Lower leg skin (tissue), 4 donors: Measurements from ENCODE around the gene HUNK. TPM values are rescaled to one million over a fixed set of nuclear protein-coding genes. Genes with fewer than 3 reads are reported as not detected.
A peak's percentile ranks its signal among the peaks of the same experiment; 100 is the strongest.
"Not testable (repeated sequence)": the region's sequence is repeated elsewhere in the genome, so short reads cannot be mapped to it uniquely, and the experiment has no call there.

Source experiments
- DNase-seq, 2 donors: peaks; one replicate each; pipeline ENCODE4 v3.0.0-alpha.2; 2019; ENCODE audit warnings: low spot score in 2 of 2
- H3K4me3 ChIP-seq: fragments of 200-600 bp; sonication (generic); 2 replicates; pipeline ENCODE4 v1.5.1; 2017; ENCODE audit warnings: mild to moderate bottlenecking, low read depth; ENCODE audit not compliant: poor library complexity, severe bottlenecking
- CTCF ChIP-seq, 3 donors: fragments of 450-650 bp; IDR thresholded peaks; one replicate each; pipeline ENCODE4 v1.5.1; 2016; ENCODE audit warnings: antibody characterized with exemption in 3 of 3, mild to moderate bottlenecking in 3 of 3, moderate library complexity in 2 of 3
- POLR2A ChIP-seq, 2 donors: fragments of 450-650 bp; IDR thresholded peaks; one replicate each; pipeline ENCODE4 v1.6.1; 2016 to 2017; ENCODE audit warnings: antibody characterized with exemption in 2 of 2, mild to moderate bottlenecking in 1 of 2, moderate library complexity in 1 of 2
- WGBS, 2 donors: methylation state at CpG; one replicate each; pipeline ENCODE4 v1.1.5; 2018; 5-methylcytosine and 5-hydroxymethylcytosine counted together
- intact Hi-C: fragments of 100-400 bp; cut with DNase I; formaldehyde crosslinking; loops from one replicate; pipeline ENCODE4 v1.15.0; 2023; ENCODE audit warnings: low total_unique reads
- total RNA-seq, 4 donors: library from RNA; depleted of rRNA; stranded (reverse); fragments of >200 nt; gene quantifications; one replicate each; pipeline ENCODE4 v1.1.0, GENCODE V29; 2016

HUNK gene
- total RNA-seq, 4 donors from 2014 or later, result 2.8 to 4.0 (median 3.5) TPM

- intact Hi-C loops, result no loop called here
- TF ChIP-seq POLR2A (IDR thresholded peaks at IDR 0.05) (no peak), CTCF (IDR thresholded peaks at IDR 0.05) (no peak)
- 83 to 84% methylated on average over 4 of the region's 4 CpGs for WGBS, 2 donors
- no peak overlapping the region for H3K4me3 ChIP-seq
- peak in 1 of 2 donors; percentile 60 for DNase-seq
Measured at GRCh38 chr21:31848326-31848985, 24.4 kb upstream of the HUNK start.

- TF ChIP-seq CTCF (IDR thresholded peaks at IDR 0.05) (no peak), POLR2A (IDR thresholded peaks at IDR 0.05) (no peak)
- peak in 1 of 2 donors; percentile 60 for DNase-seq
- no peak overlapping the region for H3K4me3 ChIP-seq
- WGBS, 2 donors, result 90 to 94% methylated on average over 7 of the region's 7 CpGs
- intact Hi-C loops, result no loop called here
Measured at GRCh38 chr21:31850886-31851285, 21.9 kb upstream of the HUNK start.

- WGBS, 2 donors, result 56 to 63% methylated on average over 4 of the region's 4 CpGs
- TF ChIP-seq POLR2A (IDR thresholded peaks at IDR 0.05), result no peak
- no peak for TF ChIP-seq CTCF (IDR thresholded peaks at IDR 0.05)
- intact Hi-C loops, result no loop called here
Measured at GRCh38 chr21:31855180-31855579, 17.6 kb upstream of the HUNK start.

GRCh38 chr21:31857096-31857495, 15.7 kb upstream of the HUNK start:
- no peak for TF ChIP-seq CTCF (IDR thresholded peaks at IDR 0.05)
- no peak for TF ChIP-seq POLR2A (IDR thresholded peaks at IDR 0.05)
- intact Hi-C loops, result no loop called here
- WGBS, 2 donors, result 69 to 75% methylated on average over 7 of the region's 7 CpGs
- peak in 1 of 2 donors; percentile 26 for DNase-seq
- H3K4me3 ChIP-seq, result no peak overlapping the region

More at GRCh38 chr21:31855180-31855579, 17.6 kb upstream of the HUNK start:
- no peak for DNase-seq
- H3K4me3 ChIP-seq, result no peak overlapping the region

GRCh38 chr21:31857631-31858030, 15.2 kb upstream of the HUNK start:
- WGBS, 2 donors, result 83 to 89% methylated on average over 7 of the region's 7 CpGs
- intact Hi-C loops, result not testable (repeated sequence)
- DNase-seq, result peak in 1 of 2 donors; percentile 40

GRCh38 chr21:31860851-31861250, 12.0 kb upstream of the HUNK start:
- TF ChIP-seq CTCF (IDR thresholded peaks at IDR 0.05) (no peak), POLR2A (IDR thresholded peaks at IDR 0.05) (no peak)
- intact Hi-C loops, result loop anchor here (10.0 kb wide), 1 partner anchor 744 kb away; no protein-coding TSS in a partner anchor
- no peak overlapping the region for H3K4me3 ChIP-seq
- WGBS, 2 donors, result 93 to 98% methylated on average over 3 of the region's 3 CpGs
- DNase-seq, result no peak

More at GRCh38 chr21:31857631-31858030, 15.2 kb upstream of the HUNK start:
- not testable (repeated sequence) for H3K4me3 ChIP-seq
